Loucy (cell line): ENCODE data around the gene NUMB.

Experiments
- H2AFZ ChIP-seq: fragments of 200-600 bp; sonication (generic); 2 replicates; pipeline ENCODE4 v1.6.0; 2016; ENCODE audit warnings: antibody characterized with exemption, mild to moderate bottlenecking, low read length, moderate library complexity
- H3F3A ChIP-seq: fragments of 200-600 bp; 2 replicates; pipeline ENCODE4 v1.6.0; 2016; ENCODE audit warnings: antibody characterized with exemption, low read depth, mild to moderate bottlenecking
- H3K27me3 ChIP-seq: fragments of 200-600 bp; sonication (generic); 2 replicates; pipeline ENCODE4 v1.6.1; 2014; ENCODE audit warnings: low read length, mild to moderate bottlenecking; ENCODE audit not compliant: insufficient read depth, poor library complexity, severe bottlenecking
- H3K36me3 ChIP-seq: fragments of 200-600 bp; sonication (generic); 2 replicates; pipeline ENCODE4 v1.6.1; 2016; ENCODE audit warnings: low read length; ENCODE audit not compliant: insufficient read depth
- H3K4me1 ChIP-seq: fragments of 200-600 bp; sonication (generic); 2 replicates; pipeline ENCODE4 v1.5.1; 2014; ENCODE audit warnings: low read length, mild to moderate bottlenecking; ENCODE audit not compliant: insufficient read depth, poor library complexity, severe bottlenecking
- H3K4me2 ChIP-seq: fragments of 200-600 bp; sonication (generic); 2 replicates; pipeline ENCODE4 v1.6.0; 2014; ENCODE audit warnings: antibody characterized with exemption, low read length, low read depth, mild to moderate bottlenecking; ENCODE audit not compliant: poor library complexity, severe bottlenecking
- H3K4me3 ChIP-seq: fragments of 200-600 bp; sonication (generic); 2 replicates; pipeline ENCODE4 v1.5.1; 2014; ENCODE audit warnings: low read length, mild to moderate bottlenecking, mixed read lengths; ENCODE audit not compliant: poor library complexity, severe bottlenecking
- H3K79me2 ChIP-seq: fragments of 200-600 bp; sonication (generic); 2 replicates; pipeline ENCODE4 v1.6.1; 2014; ENCODE audit warnings: low read length; ENCODE audit not compliant: insufficient read depth
- H3K9ac ChIP-seq: fragments of 200-600 bp; sonication (generic); 2 replicates; pipeline ENCODE4 v1.6.0; 2014; ENCODE audit warnings: mild to moderate bottlenecking, low read depth, low read length, moderate library complexity; ENCODE audit not compliant: poor library complexity, severe bottlenecking
- H3K9me2 ChIP-seq: fragments of 200-600 bp; sonication (generic); replicated peaks from 2 replicates; pipeline ENCODE4 v1.6.1; 2016; ENCODE audit warnings: low read depth, low read length, mixed read lengths
- H3K9me3 ChIP-seq: fragments of 200-600 bp; sonication (generic); 2 replicates; pipeline ENCODE4 v1.6.1; 2014; ENCODE audit warnings: mild to moderate bottlenecking, antibody characterized with exemption, low read length, low read depth; ENCODE audit not compliant: insufficient read depth
- H4K20me1 ChIP-seq: fragments of 200-600 bp; sonication (generic); 2 replicates; pipeline ENCODE4 v1.6.0; 2014; ENCODE audit warnings: antibody characterized with exemption, low read length, mild to moderate bottlenecking; ENCODE audit not compliant: insufficient read depth, poor library complexity, severe bottlenecking
- EZH2phosphoT487 ChIP-seq: fragments of 200-600 bp; IDR thresholded peaks from 2 replicates; pipeline ENCODE4 v1.6.1; 2018; ENCODE audit warnings: antibody characterized with exemption, mild to moderate bottlenecking, moderate library complexity, borderline replicate concordance
- TF ChIP-seq, protein P1 (sequence below): fragments of 200-600 bp; sonication (generic); conservative IDR thresholded peaks from 2 replicates; pipeline ENCODE4 v1.5.1; 2014; ENCODE audit warnings: mild to moderate bottlenecking, antibody characterized with exemption, low read length

NUMB gene

GRCh38 chr14:73240816-73241480 lies 217.4 kb downstream of the NUMB start:
- no peaks in the 10 kb centered on the region for H3K9me2 ChIP-seq
- H4K20me1 ChIP-seq, result no peaks in the 10 kb centered on the region
- H3K79me2 ChIP-seq, result no peaks in the 10 kb centered on the region
- H3K4me2 ChIP-seq, result no peak overlapping the region
- H3K9me3 ChIP-seq, result no peaks in the 10 kb centered on the region
- H3K9ac ChIP-seq, result no peak overlapping the region
- no peaks in the 10 kb centered on the region for H3K27me3 ChIP-seq
- H3K4me3 ChIP-seq, result no peak overlapping the region
- no peak overlapping the region for H2AFZ ChIP-seq
- TF ChIP-seq, protein P1, sequence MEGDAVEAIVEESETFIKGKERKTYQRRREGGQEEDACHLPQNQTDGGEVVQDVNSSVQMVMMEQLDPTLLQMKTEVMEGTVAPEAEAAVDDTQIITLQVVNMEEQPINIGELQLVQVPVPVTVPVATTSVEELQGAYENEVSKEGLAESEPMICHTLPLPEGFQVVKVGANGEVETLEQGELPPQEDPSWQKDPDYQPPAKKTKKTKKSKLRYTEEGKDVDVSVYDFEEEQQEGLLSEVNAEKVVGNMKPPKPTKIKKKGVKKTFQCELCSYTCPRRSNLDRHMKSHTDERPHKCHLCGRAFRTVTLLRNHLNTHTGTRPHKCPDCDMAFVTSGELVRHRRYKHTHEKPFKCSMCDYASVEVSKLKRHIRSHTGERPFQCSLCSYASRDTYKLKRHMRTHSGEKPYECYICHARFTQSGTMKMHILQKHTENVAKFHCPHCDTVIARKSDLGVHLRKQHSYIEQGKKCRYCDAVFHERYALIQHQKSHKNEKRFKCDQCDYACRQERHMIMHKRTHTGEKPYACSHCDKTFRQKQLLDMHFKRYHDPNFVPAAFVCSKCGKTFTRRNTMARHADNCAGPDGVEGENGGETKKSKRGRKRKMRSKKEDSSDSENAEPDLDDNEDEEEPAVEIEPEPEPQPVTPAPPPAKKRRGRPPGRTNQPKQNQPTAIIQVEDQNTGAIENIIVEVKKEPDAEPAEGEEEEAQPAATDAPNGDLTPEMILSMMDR, result no peak
- TF ChIP-seq EZH2phosphoT487, result no peak
- H3K4me1 ChIP-seq, result peaks cover 33% of the 10 kb centered on the region
- no peaks in the 10 kb centered on the region for H3K36me3 ChIP-seq
- H3F3A ChIP-seq, result 0 out of 2 replicates have a peak, but pooled peaks cover 3% of the 10 kb centered on the region

- Histone ChIP-seq H3K9me3 (no peaks in the 10 kb centered on the region), H3K9me2 (no peaks in the 10 kb centered on the region), H3K9ac (no peak overlapping the region), H3K4me3 (no peak overlapping the region), H3F3A (0 out of 2 replicates have a peak, but pooled peaks cover 3% of the 10 kb centered on the region), H3K4me1 (peaks cover 28% of the 10 kb centered on the region), H3K4me2 (no peak overlapping the region), H3K36me3 (no peaks in the 10 kb centered on the region), H3K79me2 (no peaks in the 10 kb centered on the region), H4K20me1 (no peaks in the 10 kb centered on the region), H2AFZ (no peak overlapping the region), H3K27me3 (no peaks in the 10 kb centered on the region)
- TF ChIP-seq, protein P1, result no peak
- TF ChIP-seq EZH2phosphoT487, result no peak
These were observed 218.7 kb downstream of the NUMB start for GRCh38 chr14:73239393-73240241.

- no peaks in the 10 kb centered on the region for H3K36me3 ChIP-seq
- H4K20me1 ChIP-seq, result no peaks in the 10 kb centered on the region
- no peak overlapping the region for H3K9ac ChIP-seq
- H3K9me3 ChIP-seq, result no peaks in the 10 kb centered on the region
- H3K27me3 ChIP-seq, result no peaks in the 10 kb centered on the region
- no peaks in the 10 kb centered on the region for H3K9me2 ChIP-seq
- TF ChIP-seq, protein P1, result no peak
- no peak for TF ChIP-seq EZH2phosphoT487
- H3F3A ChIP-seq, result 0 out of 2 replicates have a peak, but pooled peaks cover 3% of the 10 kb centered on the region
- no peak overlapping the region for H3K4me3 ChIP-seq
- H2AFZ ChIP-seq, result no peak overlapping the region
- H3K4me1 ChIP-seq, result peaks cover 28% of the 10 kb centered on the region
- no peak overlapping the region for H3K4me2 ChIP-seq
- H3K79me2 ChIP-seq, result no peaks in the 10 kb centered on the region
These were observed 219.4 kb downstream of the NUMB start for GRCh38 chr14:73238941-73239340.
